Measurements from ENCODE around the gene MPG.

MPG gene

DNA sequence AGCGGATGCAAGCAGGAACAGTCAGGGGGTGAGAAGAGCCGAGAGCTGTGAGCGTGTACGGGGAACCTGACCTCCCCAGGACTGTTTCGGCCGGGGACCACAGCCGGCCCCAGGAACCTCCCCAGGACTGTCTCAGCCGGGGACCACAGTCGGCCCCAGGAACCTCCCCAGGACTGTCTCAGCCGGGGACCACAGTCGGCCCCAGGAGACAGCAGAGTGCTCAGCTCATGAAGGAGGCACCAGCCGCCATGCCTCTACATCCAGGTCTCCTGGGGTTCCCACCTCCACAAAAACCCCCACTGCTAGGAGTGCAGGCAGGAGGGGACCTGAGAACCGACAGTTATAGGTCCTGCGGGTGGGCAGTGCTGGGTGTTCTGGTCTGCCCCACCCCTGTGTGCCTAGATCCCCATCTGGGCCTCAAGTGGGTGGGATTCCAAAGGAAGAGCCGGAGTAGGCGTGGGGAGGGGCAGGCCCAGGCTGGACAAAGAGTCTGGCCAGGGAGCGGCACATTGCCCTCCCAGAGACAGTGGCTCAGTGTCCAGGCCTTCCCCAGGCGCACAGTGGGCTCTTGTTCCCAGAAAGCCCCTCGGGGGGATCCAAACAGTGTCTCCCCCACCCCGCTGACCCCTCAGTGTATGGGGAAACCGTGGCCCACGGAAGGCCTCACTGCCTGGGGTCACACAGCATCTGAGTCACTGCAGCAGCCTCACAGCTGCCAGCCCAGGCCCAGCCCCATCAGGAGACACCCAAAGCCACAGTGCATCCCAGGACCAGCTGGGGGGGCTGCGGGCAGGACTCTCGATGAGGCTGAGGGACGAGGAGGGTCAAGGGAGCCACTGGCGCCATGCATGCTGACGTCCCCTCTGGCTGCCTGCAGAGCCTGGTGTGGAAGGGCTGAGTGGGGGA, 9.9 kb upstream of the MPG start:
- DNase-seq (ENCODE audit: extremely low read depth, low read depth), result no peak
- no peak for TF ChIP-seq CTCF (IDR thresholded peaks at IDR 0.05; ENCODE audit: low read depth, low read length, missing control alignments)
- no peak overlapping the region for H3K4me3 ChIP-seq (replicated peaks; ENCODE audit: low read depth, low read length)

- H3K4me3 ChIP-seq (replicated peaks; ENCODE audit: low read depth, low read length), result no peak overlapping the region
- DNase-seq (ENCODE audit: extremely low read depth, low read depth), result no peak
- TF ChIP-seq CTCF (IDR thresholded peaks at IDR 0.05; ENCODE audit: low read depth, low read length, missing control alignments), result no peak
These were observed 8.8 kb upstream of the MPG start for GRCh38 chr16:69181-69580.

GRCh38 chr16:71210-71539, 6.8 kb upstream of the MPG start:
- DNase-seq (ENCODE audit: extremely low read depth, low read depth), result no peak
- TF ChIP-seq CTCF (IDR thresholded peaks at IDR 0.05; ENCODE audit: low read depth, low read length, missing control alignments), result no peak
- H3K4me3 ChIP-seq (replicated peaks; ENCODE audit: low read depth, low read length), result peak overlapping the region; percentile 63

DNA sequence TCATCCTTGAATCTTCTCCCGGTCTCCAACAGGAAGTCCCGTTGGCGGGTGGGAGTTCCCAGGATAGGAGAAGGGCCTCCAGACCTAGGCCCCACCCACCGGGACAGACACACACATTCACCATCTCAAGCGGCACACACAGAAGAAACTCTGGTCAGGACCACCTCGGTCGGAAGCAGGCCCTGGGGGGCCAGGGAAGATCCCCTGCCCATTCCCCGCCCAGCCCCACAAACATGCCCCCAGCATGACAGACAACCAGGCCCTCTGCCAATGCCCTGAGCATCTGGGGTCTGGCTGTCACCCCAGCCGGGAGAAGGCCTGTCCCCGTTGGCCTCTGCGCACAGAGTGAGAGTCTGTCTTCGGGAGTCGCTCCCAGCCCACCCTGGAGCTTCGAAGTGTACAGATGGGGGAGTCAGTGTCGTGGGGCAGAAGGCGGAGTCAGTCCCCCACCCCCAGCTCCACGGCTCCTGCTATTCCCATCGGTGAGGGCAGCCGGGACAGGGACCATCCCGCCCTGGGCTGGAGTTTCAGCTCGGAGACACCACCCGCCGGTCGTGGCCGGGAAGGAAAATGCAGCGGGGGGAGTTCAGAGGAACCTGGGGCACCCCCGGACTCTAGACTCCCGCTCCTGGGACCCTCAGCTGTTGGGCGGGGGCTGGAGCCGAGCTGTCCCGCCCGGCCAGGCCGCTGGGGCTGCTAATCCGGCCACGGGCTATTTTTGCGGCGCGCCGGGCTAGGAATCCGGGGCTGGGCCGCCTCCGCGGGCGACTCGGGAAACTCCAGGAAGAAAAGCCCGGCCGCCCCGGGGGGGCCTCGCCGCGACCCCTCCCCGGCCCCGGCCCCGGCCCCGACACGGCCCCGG, 6.3 kb upstream of the MPG start:
- no peak for TF ChIP-seq CTCF (IDR thresholded peaks at IDR 0.05; ENCODE audit: low read depth, low read length, missing control alignments)
- H3K4me3 ChIP-seq (replicated peaks; ENCODE audit: low read depth, low read length), result peak overlapping the region; percentile 63
- no peak for DNase-seq (ENCODE audit: extremely low read depth, low read depth)

DNA sequence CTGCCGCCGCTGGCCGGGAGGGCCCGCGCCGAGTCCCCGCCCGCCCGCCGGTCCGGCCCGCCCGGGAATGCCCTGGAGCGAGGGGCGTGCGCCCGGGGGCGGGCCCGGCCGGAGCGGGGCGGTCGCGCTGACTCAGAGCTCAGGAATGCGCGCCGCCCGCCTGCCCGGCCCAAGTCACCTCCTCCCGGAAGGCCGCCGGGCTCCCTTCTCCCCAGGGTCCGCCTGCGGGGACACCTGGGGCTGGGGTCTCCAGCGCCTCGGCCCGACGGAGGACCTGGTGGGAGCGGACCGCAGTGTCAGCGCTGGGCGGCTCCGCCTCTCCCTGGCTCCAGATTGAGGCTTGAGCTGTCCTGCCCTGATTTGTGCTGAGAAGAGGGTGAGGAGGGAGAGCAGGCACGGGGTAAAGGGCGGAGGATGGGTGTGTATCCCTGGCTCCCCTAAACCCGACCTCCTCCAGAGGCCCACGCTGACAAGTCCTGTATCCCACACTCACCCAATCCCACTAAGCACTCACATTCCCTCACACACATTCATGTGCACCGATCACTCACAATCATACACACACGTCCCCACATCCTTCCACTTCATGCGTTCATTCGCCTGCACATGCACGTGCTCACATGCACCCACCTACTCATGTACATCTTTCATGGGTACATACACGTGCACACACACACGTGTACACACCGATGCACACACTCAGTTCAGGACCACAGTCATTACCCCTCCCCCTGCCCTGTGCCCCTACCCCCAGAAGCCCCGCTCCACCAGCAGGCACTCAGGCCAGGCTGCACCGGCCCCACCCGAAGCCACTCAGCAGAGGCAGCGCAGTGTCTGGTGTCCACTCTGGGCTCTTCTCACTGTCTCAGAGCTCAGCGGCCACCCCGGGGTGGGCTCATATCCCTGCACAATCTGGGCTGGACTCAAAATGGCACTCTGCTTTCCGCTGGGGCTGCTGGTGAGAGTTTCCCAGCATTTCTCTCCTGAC, 5.2 kb upstream of the MPG start, which contains the start of gene RHBDF1:
Gene RHBDF1, minus strand, starts transcription at position 71 of the 988 bp plus-strand sequence. CDS start 7,616 bp downstream, outside the sequence.
- H3K4me3 ChIP-seq (replicated peaks; ENCODE audit: low read depth, low read length), result peak within 1 kb of the TSS; percentile 63
- no peak for DNase-seq (ENCODE audit: extremely low read depth, low read depth)
- TF ChIP-seq CTCF (IDR thresholded peaks at IDR 0.05; ENCODE audit: low read depth, low read length, missing control alignments), result no peak

All from HFF-Myc (cell line).